ENCODE results near the gene ARMC7. TPM values are rescaled to one million over a fixed set of nuclear protein-coding genes. Genes with fewer than 3 reads are reported as not detected.

Gene ARMC7
- total and polyA plus RNA-seq, 2 of the 13 experiments (the other 11 are each of a cell fraction or from before 2014, with no cell fraction given): 3.9 to 4.2 TPM

- TF ChIP-seq ZNF512B (CRISPR knock-in tag; IDR thresholded peaks at IDR 0.05; ENCODE audit: borderline replicate concordance) (no peak), ZNF572 (CRISPR knock-in tag; IDR thresholded peaks at IDR 0.05) (no peak), ARHGAP35 (CRISPR knock-in tag; IDR thresholded peaks at IDR 0.05; ENCODE audit: borderline replicate concordance) (no peak), ZBTB42 (CRISPR knock-in tag; IDR thresholded peaks at IDR 0.05) (no peak), ZFYVE20 (CRISPR knock-in tag; IDR thresholded peaks at IDR 0.05; ENCODE audit: borderline replicate concordance, low read depth) (no peak), MED1 (CRISPR knock-in tag; IDR thresholded peaks at IDR 0.05) (peak; percentile 63), NFAT5 (CRISPR knock-in tag; IDR thresholded peaks at IDR 0.05) (no peak), AGO1 (IDR thresholded peaks at IDR 0.05; ENCODE audit: low read depth, low read length, poor library complexity, severe bottlenecking) (no peak), MAX (IDR thresholded peaks at IDR 0.05) (peak; percentile 51), CENPT (CRISPR knock-in tag; IDR thresholded peaks at IDR 0.05; ENCODE audit: low read depth) (no peak), ZBTB38 (CRISPR knock-in tag; IDR thresholded peaks at IDR 0.05) (no peak; the same call in 1 of the 2 replicates), KLF9 (CRISPR knock-in tag; IDR thresholded peaks at IDR 0.05; ENCODE audit: low read depth) (no peak), GABPB1 (CRISPR knock-in tag; IDR thresholded peaks at IDR 0.05) (peak; percentile 40; the same call in 1 of the 2 replicates), ZSCAN9 (CRISPR knock-in tag; IDR thresholded peaks at IDR 0.05; ENCODE audit: borderline replicate concordance) (no peak), ZNF841 (CRISPR knock-in tag; IDR thresholded peaks at IDR 0.05; ENCODE audit: borderline replicate concordance) (no peak), ELF4 (CRISPR knock-in tag; IDR thresholded peaks at IDR 0.05; ENCODE audit: borderline replicate concordance) (no peak), ZIK1 (CRISPR knock-in tag; IDR thresholded peaks at IDR 0.05; ENCODE audit: borderline replicate concordance, low read depth) (no peak), ZNF839 (CRISPR knock-in tag; IDR thresholded peaks at IDR 0.05; ENCODE audit: borderline replicate concordance) (0 out of 2 replicates have a peak, but pooled peaks have one; percentile 48), HBP1 (CRISPR knock-in tag; IDR thresholded peaks at IDR 0.05; ENCODE audit: low read depth) (no peak), ZNF543 (CRISPR knock-in tag; IDR thresholded peaks at IDR 0.05) (no peak; the same call in 1 of the 2 replicates)
These were observed 23.1 kb upstream of the ARMC7 start (continued) for GRCh38 chr17:75086496-75087181.
